H1 (cell line): ENCODE measurements around the gene TRMT44. TPM values are rescaled to one million over a fixed set of nuclear protein-coding genes. Genes with fewer than 3 reads are reported as not detected.

Experiments used
- RAD21 ChIP-seq, 2 experiments: IDR thresholded peaks in 1 of 2; conservative IDR thresholded peaks in 1 of 2; 2 replicates each; pipeline ENCODE4 v1.6.1; 2011; ENCODE audit warnings: low read depth in 2 of 2, low read length in 2 of 2, improper control_type of control experiment in 1 of 2, inconsistent platforms in 1 of 2, mild to moderate bottlenecking in 1 of 2, moderate library complexity in 1 of 2
- SRF ChIP-seq: IDR thresholded peaks from 2 replicates; pipeline ENCODE4 v1.6.1; 2011; ENCODE audit warnings: mild to moderate bottlenecking, low read depth, low read length, moderate library complexity
- polyA plus RNA-seq, 7 experiments: library from polyadenylated mRNA; depleted of rRNA in 3 of 7; stranded (reverse) in 5 of 7; unstranded in 2 of 7; fragments of >200 nt in 5 of 7; fragments of 200-250 nt in 2 of 7; gene quantifications; 1 replicate in 5 of 7; 2 replicates in 1 of 7; 4 replicates in 1 of 7; pipeline versions ENCODE4 v1.2.1 to v1.2.3, GENCODE V29; 2011 to 2013; ENCODE audit warnings: missing spikeins in 2 of 7, mixed read lengths in 2 of 7
- total RNA-seq: library from RNA; stranded (reverse); fragmentation: NEBNext Ultra II Directional; extraction: Animal tissue kit (Norgen Biotek cat#: 25700); gene quantifications from 2 replicates; pipeline ENCODE4 v1.2.1, GENCODE V29; 2021

Gene TRMT44
- total and polyA plus RNA-seq, 2 of the 8 experiments (the other 6 are each of a cell fraction or from before 2014, with no cell fraction given), result 8.6 to 23.9 TPM

- no peak for TF ChIP-seq RAD21 (IDR thresholded peaks at IDR 0.05 in 1 of 2, conservative IDR thresholded peaks at IDR 0.05 in 1 of 2; ENCODE audit: low read depth in 2 of 2, low read length in 2 of 2)
- TF ChIP-seq SRF, result no peak
Measured at GRCh38 chr4:8465615-8466611, 25.3 kb downstream of the TRMT44 start (continued).
